NCI-H2171 treated with DMSO at 0.1 percent for 48 hours (cell line): ENCODE data around the gene PROSER1.
"Not testable (repeated sequence)": the region's sequence is repeated elsewhere in the genome, so short reads cannot be mapped to it uniquely, and the experiment has no call there.

Experiments
- DNase-seq: peaks from one replicate; lab custom pipeline; 2025; lab: John Stamatoyannopoulos, UW

The PROSER1 gene

GRCh38 chr13:39037880-39038568 is at the start of gene PROSER1, which contains the start of gene NHLRC3:
Gene PROSER1, minus strand, starts transcription at chr13:39038089. Its CDS starts 847 bp downstream, at chr13:39037242.
Gene NHLRC3, plus strand, starts transcription at chr13:39038456. Its CDS starts 184 bp downstream, at chr13:39038640.
- DNase-seq, result peak; percentile 87

- DNase-seq, result not testable (repeated sequence)
Measured at GRCh38 chr13:39086251-39086945, 48.5 kb upstream of the PROSER1 start.

DNA sequence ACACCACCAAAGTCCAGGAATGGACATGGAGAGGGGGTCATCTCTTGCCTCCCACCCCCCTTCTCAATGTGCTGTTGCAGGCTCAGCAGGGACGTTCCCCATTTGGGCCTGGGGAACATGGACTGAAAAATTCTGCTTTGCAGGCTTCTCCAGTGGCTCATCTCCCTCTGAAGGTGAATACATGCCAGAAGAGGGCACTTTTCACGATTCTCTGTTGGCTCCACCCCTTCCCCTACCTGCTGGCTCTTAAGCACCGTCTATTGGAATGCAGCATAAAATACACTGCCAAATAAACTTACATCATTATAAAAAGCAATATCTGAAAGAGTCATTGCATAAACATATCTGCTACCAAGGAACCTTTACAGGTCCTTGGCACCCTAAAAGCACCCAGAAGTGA is 36.1 kb upstream of the PROSER1 start:
- DNase-seq, result no peak

DNA sequence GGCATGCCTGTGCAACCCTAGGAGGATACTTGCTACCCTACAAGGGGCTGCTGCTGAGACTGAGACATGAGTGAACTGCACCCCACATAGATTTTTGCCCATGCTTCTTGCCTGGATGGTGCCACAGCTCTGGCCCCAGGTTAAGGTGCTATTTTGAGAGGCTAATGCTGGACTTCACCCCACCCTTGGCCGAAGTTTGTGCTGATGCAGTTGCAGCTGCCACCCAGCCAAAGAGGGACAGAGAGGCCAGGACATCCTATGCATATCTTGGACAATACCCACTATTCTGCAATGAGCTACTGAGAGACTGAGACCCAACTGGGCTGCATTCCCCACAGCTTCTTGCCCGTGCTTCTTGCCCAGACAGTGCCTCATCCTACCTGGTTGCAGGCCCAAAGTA is 35.0 kb upstream of the PROSER1 start:
- DNase-seq, result no peak

- DNase-seq, result no peak
Measured at GRCh38 chr13:39062004-39062403, 24.1 kb upstream of the PROSER1 start.

DNA sequence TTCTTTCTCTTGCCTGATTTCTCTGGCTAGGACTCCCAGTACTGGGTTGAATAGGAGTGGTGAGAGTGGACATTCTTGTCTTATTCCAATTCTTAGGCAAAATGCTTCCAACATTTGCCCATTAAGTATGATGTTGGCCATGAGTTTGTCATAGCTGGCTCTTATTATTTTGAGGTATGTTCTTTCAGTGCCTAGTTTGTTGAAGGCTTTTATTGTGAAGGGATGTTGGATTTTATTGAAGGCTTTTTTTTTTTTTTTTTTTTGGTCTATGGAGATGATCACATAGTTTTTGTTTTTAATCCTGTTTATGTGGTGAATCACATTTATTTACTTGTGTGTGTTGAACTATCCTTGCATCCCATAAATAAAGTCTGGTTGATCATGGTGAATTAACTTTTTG is 20.2 kb upstream of the PROSER1 start:
- DNase-seq, result no peak

DNA sequence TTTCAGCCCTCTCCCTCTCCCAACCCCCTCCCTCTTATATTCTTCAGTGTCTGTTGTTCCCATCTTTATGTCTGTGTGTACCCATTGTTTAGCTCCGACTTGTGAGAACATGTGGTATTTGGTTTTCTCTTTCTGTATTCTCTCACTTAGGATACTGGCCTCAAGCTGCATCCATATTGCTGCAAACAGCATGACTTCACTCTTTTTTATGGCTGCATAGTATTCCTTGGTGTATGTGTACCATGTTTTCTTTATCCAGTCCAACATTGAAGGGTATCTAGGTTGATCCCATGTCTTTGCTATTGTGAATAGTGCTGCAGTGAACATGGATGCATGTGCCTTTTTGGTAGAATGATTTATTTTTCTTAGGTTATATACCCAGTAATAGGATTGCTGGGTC is 18.1 kb upstream of the PROSER1 start:
- DNase-seq, result no peak

DNA sequence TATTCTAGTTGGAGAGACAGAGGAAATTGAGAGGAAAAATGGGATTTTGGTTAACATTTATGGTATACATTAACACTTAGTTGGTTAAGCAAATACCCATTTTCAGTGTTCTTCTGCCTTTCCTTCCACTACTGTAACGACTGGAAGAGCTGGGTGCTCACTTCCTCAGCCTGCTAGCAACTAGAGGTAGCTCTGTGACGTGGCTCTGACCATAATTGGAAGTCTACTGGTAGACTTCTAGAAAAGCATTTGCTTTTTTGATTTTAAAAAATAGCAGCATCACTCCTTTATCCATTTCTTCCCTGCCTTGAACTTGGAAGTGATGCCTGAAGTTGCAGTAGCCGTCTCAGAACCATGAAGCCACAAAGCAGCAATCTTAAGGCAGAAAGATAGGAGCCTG is 16.2 kb upstream of the PROSER1 start:
- DNase-seq, result no peak

GRCh38 chr13:39052944-39053343 is 15.1 kb upstream of the PROSER1 start:
- no peak for DNase-seq

DNA sequence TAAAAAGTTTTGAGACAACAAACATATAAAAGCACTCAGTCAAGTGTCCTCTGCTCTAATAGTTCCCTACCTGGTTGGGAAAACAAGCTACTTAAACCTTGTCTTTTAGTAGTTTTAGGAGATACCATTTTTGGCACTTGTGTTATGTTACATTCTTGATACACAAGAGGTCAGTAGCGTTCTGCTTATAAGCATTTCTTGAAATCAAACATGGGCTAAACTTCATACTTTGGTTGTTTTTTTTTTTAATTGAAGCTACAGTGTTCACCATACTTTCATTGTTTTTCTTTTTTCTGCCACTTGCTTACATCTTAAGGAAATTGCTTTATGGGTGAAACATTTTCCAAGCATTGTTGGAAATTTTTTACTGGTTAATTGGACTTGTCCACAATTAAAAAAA is 13.3 kb upstream of the PROSER1 start:
- peak; percentile 45 for DNase-seq

GRCh38 chr13:39049274-39049673 is 11.4 kb upstream of the PROSER1 start:
- no peak for DNase-seq

DNA sequence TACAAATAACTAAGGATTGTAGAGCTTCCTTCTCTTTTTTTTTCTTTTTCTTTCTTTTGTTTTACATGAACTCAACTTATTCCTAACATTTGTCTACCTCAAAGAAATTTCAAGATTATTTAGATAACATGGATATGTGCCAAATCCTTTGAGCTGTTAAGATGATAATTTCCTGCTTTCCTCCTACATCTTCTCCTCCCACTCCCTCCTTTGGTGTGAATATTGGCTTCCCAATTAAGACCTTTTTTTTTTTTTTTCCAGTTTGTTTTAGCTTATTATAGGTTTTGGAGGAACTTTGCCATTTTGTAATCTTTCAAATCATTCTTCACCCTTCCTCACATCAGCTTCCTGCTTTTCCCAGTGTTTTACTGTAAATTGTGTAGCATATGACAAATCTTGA is 10.9 kb upstream of the PROSER1 start:
- no peak for DNase-seq

DNA sequence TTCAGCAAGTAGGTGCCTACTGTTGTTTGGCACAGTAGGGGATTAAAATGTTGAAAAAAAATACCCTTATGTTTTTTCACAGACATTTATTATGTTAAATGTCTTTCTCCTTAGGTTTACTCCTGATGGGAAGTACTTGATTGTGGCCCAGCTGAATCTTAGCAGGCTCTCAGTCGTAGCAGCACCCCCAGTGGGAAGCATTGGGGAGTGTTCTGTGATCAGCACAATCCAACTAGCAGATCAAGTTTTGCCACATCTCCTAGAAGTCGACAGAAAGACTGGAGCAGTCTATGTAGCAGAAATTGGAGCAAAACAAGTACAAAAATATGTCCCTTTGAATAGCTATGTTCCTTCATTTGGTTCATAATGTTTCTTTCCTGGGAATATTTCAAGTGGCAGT is 9.7 kb upstream of the PROSER1 start:
- DNase-seq, result no peak

DNA sequence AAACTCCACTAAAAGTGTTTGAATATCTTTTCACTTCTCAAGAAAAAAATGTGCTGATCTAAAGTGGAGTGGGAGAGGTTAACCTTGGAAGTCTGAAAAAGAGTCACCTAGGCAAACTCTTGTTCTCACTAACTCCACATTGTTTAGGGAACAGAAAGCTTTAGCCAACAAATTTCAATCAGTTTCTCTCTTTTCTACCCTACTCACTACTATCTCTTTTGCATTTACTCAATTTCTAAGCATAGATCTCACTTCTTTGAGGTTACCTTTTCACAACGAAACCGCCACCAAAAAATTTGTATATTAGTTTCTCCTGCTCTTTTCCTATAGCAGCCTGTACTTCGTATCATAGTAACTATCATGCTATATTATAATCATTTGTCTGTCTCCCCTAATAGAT is 6.6 kb upstream of the PROSER1 start:
- DNase-seq, result no peak

GRCh38 chr13:39040206-39040605 is 2.3 kb upstream of the PROSER1 start:
- DNase-seq, result no peak

- DNase-seq, result no peak
Measured at GRCh38 chr13:39039041-39039440, 1.2 kb upstream of the PROSER1 start.

- DNase-seq, result peak; percentile 36
Measured at GRCh38 chr13:39038569-39039030, 711 bp upstream of the PROSER1 start.

- DNase-seq, result peak; percentile 51
Measured at GRCh38 chr13:39037410-39037879, 444 bp downstream of the PROSER1 start.

- DNase-seq, result no peak
Measured at GRCh38 chr13:39036212-39036611, 1.7 kb downstream of the PROSER1 start.

DNA sequence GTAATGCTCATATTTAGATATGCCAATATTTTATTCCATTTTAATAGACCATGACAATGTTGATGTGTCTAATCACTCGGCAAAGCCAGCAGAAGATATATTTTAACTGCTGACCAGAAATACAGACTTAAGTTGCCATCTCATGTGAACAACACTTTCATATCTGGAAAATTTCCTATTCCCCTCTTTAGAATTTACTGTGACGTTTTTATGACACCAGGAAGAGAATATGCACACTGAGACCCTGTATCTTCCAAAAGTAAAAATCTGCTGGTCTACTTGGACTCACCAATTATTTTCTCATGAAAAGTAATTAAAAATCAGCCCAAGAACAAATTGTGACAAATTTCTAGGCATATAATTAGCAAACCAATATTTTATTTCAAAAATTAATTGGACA is 2.1 kb downstream of the PROSER1 start:
- DNase-seq, result no peak

DNA sequence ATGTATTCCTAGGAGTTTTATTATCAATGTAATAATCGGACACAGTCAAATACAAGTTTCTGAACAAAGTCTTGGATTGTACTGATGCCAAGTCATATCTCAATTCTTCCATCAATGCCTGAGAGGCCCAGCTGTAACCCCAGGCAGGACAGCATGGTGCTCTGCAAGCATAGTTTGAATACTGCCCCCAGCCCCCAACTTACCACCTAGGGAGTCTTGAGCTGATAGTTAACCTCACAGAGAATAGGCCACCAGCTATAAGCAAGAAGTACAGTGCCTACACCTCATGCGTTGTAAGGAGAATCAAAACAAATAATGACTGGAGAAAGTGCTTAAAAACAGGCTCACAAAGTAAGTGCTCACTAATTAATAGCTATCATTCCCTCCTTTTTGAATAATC is 2.7 kb downstream of the PROSER1 start:
- no peak for DNase-seq

- DNase-seq, result no peak
Measured at GRCh38 chr13:39034085-39034484, 3.8 kb downstream of the PROSER1 start.

DNA sequence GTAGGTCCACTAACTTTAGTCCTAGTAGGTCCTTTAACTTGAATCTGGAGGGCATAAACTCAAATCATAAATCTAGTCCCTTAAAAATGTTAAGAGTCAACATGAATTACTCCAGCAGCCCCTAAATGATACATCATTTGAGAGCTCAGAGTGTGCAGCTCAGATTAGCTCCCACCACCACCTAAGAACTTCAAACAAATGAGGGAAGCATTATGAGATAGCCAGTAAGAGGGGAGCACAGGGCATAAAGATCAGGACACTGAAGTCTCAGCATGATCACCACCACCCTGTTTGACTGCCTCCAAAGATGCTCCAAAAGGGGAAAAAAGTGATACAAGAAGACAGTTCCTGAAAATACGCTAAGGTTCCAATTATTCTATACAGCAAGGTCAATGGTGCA is 5.7 kb downstream of the PROSER1 start:
- no peak for DNase-seq
